HUES64 (cell line): Measurements from ENCODE around the gene ZC3H12D.

ENCODE experiments used
- H3K27ac ChIP-seq: 2 replicates; pipeline ENCODE4 v1.7.0; 2013; ENCODE audit warnings: low read depth, low read length, inconsistent platforms
- H3K27me3 ChIP-seq: 2 replicates; pipeline ENCODE4 v1.6.1; 2013; ENCODE audit warnings: mild to moderate bottlenecking, low read length; ENCODE audit not compliant: insufficient read depth
- H3K36me3 ChIP-seq: 2 replicates; pipeline ENCODE4 v1.6.1; 2013; ENCODE audit warnings: mild to moderate bottlenecking, low read length; ENCODE audit not compliant: insufficient read depth
- H3K4me1 ChIP-seq: 2 replicates; pipeline ENCODE4 v1.6.1; 2013; ENCODE audit warnings: mild to moderate bottlenecking, low read length, moderate library complexity; ENCODE audit not compliant: insufficient read depth
- H3K4me3 ChIP-seq: 2 replicates; pipeline ENCODE4 v1.5.1; 2013; ENCODE audit warnings: mild to moderate bottlenecking, low read length, moderate library complexity
- H3K9ac ChIP-seq: 2 replicates; pipeline ENCODE4 v1.6.1; 2013; ENCODE audit warnings: mild to moderate bottlenecking, low read depth, low read length
- H3K9me3 ChIP-seq: 2 replicates; pipeline ENCODE4 v1.6.1; 2013; ENCODE audit warnings: low read depth, low read length; ENCODE audit not compliant: insufficient read depth
- WGBS: fragments of 150-250, 120-280 bp; methylation state at CpG from one replicate; pipeline ENCODE4 v1.1.7; 2013; ENCODE audit warnings: missing lambda C conversion rate; 5-methylcytosine and 5-hydroxymethylcytosine counted together

The ZC3H12D gene

DNA sequence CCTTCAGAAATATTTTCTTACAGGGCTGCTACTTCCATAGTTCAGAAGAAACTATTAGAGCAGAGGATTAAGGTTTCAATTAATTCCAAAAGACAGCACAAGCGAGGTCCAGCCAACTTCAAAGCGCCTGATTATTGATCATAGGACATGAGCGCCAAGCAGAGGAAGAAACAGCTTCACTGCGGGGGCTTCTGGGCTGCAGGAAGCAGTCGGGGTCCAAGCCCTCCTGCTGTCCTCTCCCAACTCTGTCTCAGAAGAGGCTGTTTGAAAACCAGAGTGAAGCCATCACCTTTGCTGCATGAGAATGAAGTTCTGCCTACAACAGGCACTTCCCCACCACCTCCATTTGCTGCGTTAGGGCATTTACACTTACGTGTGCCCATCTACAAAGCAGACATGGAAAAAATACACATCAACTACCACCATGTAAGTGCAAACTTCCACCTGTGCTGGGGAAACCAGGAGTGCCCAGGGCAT lies 60.8 kb downstream of the ZC3H12D start:
- Histone ChIP-seq H3K36me3 (no peaks in the 10 kb centered on the region), H3K4me3 (no peak overlapping the region), H3K27me3 (no peaks in the 10 kb centered on the region), H3K9ac (no peak overlapping the region), H3K4me1 (peaks cover 8% of the 10 kb centered on the region), H3K9me3 (no peaks in the 10 kb centered on the region), H3K27ac (no peak overlapping the region)
- 40% methylated on average over 7 of the region's 7 CpGs for WGBS

DNA sequence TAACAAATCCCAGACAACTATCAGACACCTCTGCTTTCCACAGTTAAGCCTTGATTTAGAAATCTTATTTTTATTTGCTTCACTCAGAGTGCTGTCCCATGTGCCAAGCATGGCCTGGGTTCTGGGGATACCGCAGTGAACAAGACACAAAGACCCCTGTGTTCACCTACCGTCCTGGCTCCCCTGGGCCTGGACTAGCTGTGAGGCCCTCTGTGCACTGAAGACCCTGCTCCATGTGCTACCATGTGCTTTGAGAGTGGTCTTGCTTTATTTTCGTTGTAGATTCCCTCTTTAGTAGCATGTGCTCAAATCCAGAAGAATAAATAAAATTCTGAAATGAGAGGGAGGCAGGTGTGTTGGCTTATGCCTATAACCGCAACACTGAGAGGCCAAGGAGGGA lies 62.2 kb downstream of the ZC3H12D start:
- Histone ChIP-seq H3K4me3 (no peak overlapping the region), H3K4me1 (peaks cover 8% of the 10 kb centered on the region), H3K9me3 (no peaks in the 10 kb centered on the region), H3K27ac (no peak overlapping the region), H3K36me3 (no peaks in the 10 kb centered on the region), H3K27me3 (no peaks in the 10 kb centered on the region), H3K9ac (no peak overlapping the region)
- WGBS: 92% methylated on average over 4 of the region's 4 CpGs

GRCh38 chr6:149421132-149421531 lies 63.7 kb downstream of the ZC3H12D start:
- WGBS: 93% methylated on average over 5 of the region's 5 CpGs
- H3K27ac ChIP-seq: no peak overlapping the region
- no peaks in the 10 kb centered on the region for H3K27me3 ChIP-seq
- no peak overlapping the region for H3K4me3 ChIP-seq
- H3K9me3 ChIP-seq: no peaks in the 10 kb centered on the region
- peaks cover 8% of the 10 kb centered on the region for H3K4me1 ChIP-seq
- H3K9ac ChIP-seq: no peak overlapping the region
- H3K36me3 ChIP-seq: no peaks in the 10 kb centered on the region

DNA sequence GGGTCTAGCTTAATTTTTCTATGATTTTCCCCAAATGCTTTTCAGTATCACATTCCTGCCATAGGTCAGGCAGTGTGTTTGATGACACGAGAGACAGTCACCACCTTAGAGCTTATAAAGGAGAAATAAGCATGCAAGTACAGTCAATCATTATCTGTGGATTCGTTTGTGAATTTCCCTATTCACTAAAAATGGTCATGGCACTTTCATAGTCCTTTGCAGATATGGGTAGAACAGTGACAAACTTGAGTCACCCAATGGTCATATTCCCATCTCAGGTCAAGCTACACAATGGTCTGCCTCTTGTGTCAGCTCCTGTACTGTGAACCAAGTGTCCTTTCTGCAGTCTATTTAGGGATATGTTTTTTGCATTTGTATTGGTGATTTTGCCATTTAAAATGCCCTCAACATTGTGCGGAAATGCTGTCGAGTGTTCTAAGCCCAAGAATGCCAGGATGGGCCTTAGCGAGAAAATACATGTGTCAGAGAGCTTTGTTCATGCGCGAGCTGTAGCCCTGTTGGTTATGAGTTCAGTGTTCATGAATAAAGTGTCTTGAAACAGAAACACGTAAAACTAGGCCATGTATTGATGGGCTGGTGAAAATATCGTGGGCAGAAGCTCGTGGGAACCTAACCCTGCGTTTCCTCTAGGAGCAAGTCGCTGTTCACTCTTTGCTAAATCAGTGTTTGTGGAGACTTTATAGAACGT lies 65.0 kb downstream of the ZC3H12D start:
- no peaks in the 10 kb centered on the region for H3K9me3 ChIP-seq
- 95% methylated on average over 13 of the region's 13 CpGs for WGBS
- H3K27ac ChIP-seq: no peak overlapping the region
- no peak overlapping the region for H3K9ac ChIP-seq
- no peak overlapping the region for H3K4me3 ChIP-seq
- no peaks in the 10 kb centered on the region for H3K36me3 ChIP-seq
- H3K27me3 ChIP-seq: no peaks in the 10 kb centered on the region
- H3K4me1 ChIP-seq: peaks cover 8% of the 10 kb centered on the region

DNA sequence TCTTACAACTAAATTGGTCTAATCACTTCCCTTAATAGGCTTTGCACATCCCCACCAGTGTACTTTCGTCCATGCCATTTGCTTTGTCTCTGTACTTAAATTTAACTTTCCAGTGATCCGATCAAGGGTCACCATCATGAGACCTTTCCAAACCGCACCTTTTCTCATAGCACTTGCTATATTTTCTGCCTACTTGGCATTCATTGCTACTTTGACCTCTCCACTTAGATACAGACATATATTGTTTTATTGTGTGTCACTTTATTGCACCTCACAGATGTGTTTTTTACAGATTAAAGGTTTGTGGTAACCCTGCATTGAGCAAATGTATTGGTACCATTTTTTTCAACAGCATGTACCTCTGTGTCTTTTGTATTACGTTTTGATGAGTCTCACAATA lies 70.0 kb downstream of the ZC3H12D start:
- Histone ChIP-seq H3K36me3 (peaks cover 22% of the 10 kb centered on the region), H3K27ac (no peak overlapping the region), H3K4me3 (no peak overlapping the region), H3K9me3 (no peaks in the 10 kb centered on the region), H3K4me1 (no peaks in the 10 kb centered on the region), H3K9ac (no peak overlapping the region), H3K27me3 (no peaks in the 10 kb centered on the region)
- WGBS: 93% methylated on average over 3 of the region's 4 CpGs

DNA sequence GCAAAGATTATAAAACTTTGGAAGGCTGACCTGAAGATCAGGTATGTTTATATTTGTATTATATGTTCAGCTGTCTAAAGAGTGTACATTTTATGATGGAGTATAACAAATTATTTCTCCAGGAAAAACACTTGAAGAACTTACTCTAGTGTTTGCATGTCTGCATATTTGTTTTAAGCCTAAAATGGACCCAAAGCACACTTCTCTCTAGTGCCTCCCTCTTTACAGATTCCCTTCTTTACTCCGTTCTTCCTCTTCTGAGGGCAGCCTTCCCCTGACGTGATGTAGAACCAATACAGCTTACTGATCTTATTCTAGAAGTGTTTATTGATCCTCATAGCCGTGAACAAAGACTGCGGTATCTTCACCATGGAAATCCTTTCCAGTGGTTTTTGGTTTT lies 70.8 kb downstream of the ZC3H12D start:
- Histone ChIP-seq H3K27me3 (no peaks in the 10 kb centered on the region), H3K36me3 (peaks cover 30% of the 10 kb centered on the region), H3K27ac (no peak overlapping the region), H3K9me3 (no peaks in the 10 kb centered on the region), H3K4me1 (no peaks in the 10 kb centered on the region), H3K9ac (no peak overlapping the region), H3K4me3 (no peak overlapping the region)
- 96% methylated on average over 4 of the region's 4 CpGs for WGBS

DNA sequence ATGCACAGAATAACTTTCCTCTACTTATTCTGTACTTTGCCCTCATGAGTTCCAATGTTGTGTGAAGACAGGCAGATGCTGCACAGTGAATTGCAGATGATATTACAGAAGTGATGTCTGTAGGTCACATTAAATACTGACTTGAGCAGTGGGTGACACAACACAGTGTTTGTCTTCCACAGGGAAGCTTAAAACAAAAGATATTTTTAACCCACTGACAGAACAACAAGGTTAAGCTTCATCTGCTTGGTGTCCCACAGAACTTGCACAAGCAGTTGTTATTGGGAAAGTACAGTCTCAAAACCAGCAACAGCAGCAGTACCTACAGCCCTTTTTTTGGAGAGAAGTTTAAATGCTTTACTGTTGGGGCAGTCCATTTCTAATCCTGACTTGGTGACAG lies 74.3 kb downstream of the ZC3H12D start:
- Histone ChIP-seq H3K27ac (no peak overlapping the region), H3K9ac (no peak overlapping the region), H3K9me3 (no peaks in the 10 kb centered on the region), H3K4me1 (no peaks in the 10 kb centered on the region), H3K27me3 (no peaks in the 10 kb centered on the region), H3K4me3 (no peak overlapping the region), H3K36me3 (peaks cover 55% of the 10 kb centered on the region)

DNA sequence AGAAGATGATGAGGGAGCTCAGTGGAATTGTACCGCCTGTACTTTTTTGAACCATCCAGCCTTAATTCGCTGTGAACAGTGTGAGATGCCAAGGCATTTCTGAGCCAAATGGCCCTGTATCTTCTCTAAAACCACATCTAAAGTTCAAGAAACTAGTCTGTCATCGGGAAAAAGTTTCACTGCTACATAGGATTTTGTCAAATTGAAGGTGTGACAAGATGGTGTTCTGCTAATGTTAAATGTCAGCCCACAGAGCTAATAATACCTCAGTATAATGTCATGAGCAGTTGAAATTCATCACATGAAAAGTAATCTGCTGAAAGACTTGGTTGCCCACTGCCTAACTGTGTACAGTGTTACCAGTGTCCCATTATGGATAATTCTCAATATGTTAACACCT lies 75.2 kb downstream of the ZC3H12D start:
- Histone ChIP-seq H3K36me3 (peaks cover 64% of the 10 kb centered on the region), H3K4me3 (no peak overlapping the region), H3K9me3 (no peaks in the 10 kb centered on the region), H3K27ac (no peak overlapping the region), H3K4me1 (no peaks in the 10 kb centered on the region), H3K27me3 (no peaks in the 10 kb centered on the region), H3K9ac (no peak overlapping the region)
- 91% methylated on average over 3 of the region's 3 CpGs for WGBS

- H3K9ac ChIP-seq: no peak overlapping the region
- peaks cover 85% of the 10 kb centered on the region for H3K36me3 ChIP-seq
- H3K27ac ChIP-seq: peak overlapping the region; percentile 22; the same call in 1 of the 2 replicates
- H3K4me3 ChIP-seq: no peak overlapping the region
- no peaks in the 10 kb centered on the region for H3K4me1 ChIP-seq
- no peaks in the 10 kb centered on the region for H3K9me3 ChIP-seq
- no peaks in the 10 kb centered on the region for H3K27me3 ChIP-seq
- WGBS: 89% methylated on average over 5 of the region's 5 CpGs
Measured at GRCh38 chr6:149405823-149406765, 78.7 kb downstream of the ZC3H12D start.

- Histone ChIP-seq H3K4me1 (no peaks in the 10 kb centered on the region), H3K9ac (no peak overlapping the region), H3K27ac (no peak overlapping the region), H3K9me3 (no peaks in the 10 kb centered on the region), H3K36me3 (peaks cover 85% of the 10 kb centered on the region), H3K4me3 (no peak overlapping the region), H3K27me3 (no peaks in the 10 kb centered on the region)
- 95% methylated on average over 3 of the region's 3 CpGs for WGBS
Measured at GRCh38 chr6:149403534-149403933, 81.3 kb downstream of the ZC3H12D start.

DNA sequence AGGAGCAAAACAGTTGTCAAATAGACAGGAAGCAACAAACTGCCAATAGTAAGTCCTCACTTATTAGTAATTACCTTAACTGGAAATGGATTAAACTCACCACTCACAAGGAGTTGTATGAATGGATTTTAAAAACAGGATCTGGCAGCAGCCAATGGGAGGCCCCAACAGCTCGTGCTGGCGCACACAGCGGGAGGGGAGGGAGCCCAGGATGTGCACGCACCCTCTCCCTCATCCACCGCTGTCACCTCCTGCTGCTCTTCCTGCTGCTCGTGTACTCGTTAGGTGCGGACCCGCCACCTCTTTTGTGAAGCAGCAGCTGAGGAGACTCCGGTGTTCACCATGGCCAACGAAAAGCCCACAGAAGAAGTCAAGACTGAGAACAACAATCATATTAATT lies 84.8 kb downstream of the ZC3H12D start, which contains the start of gene SUMO4:
TSS of gene SUMO4 (plus strand) at position 213 of the 400 bp plus-strand sequence. CDS start at position 343, 130 bp downstream.
- H3K27me3 ChIP-seq: no peaks in the 10 kb centered on the region
- no peak within 1 kb of the TSS for H3K4me3 ChIP-seq
- 93% methylated on average over 11 of the region's 11 CpGs for WGBS
- no peaks in the 10 kb centered on the region for H3K4me1 ChIP-seq
- H3K9me3 ChIP-seq: no peaks in the 10 kb centered on the region
- H3K9ac ChIP-seq: no peak within 1 kb of the TSS
- H3K27ac ChIP-seq: no peak within 1 kb of the TSS
- peaks cover 81% of the 10 kb centered on the region for H3K36me3 ChIP-seq
